Immature natural killer cell (primary cell): ENCODE results near the gene HOXD1. TPM values are rescaled to one million over a fixed set of nuclear protein-coding genes. Genes with fewer than 3 reads are reported as not detected.
A peak's percentile ranks its signal among the peaks of the same experiment; 100 is the strongest.

Experiments
- DNase-seq, 3 donors: peaks; one replicate each; pipeline ENCODE4 v3.0.0; 2022; ENCODE audit warnings: mixed read lengths in 1 of 3
- H3K27ac Mint-ChIP-seq, 6 donors: one replicate each; pipeline ENCODE4 v1.8.0; 2020; ENCODE audit warnings: mixed read lengths in 6 of 6, mild to moderate bottlenecking in 5 of 6, inconsistent platforms in 4 of 6, moderate library complexity in 3 of 6
- H3K27me3 Mint-ChIP-seq, 3 donors: one replicate each; pipeline ENCODE4 v1.8.0; 2020 to 2021; ENCODE audit warnings: low read depth in 3 of 3, mild to moderate bottlenecking in 3 of 3, mixed read lengths in 3 of 3, moderate library complexity in 3 of 3, inconsistent platforms in 1 of 3
- H3K36me3 Mint-ChIP-seq, 3 donors: one replicate each; pipeline ENCODE4 v1.8.0; 2020; ENCODE audit warnings: mixed read lengths in 3 of 3, inconsistent platforms in 2 of 3, mild to moderate bottlenecking in 2 of 3
- H3K4me1 Mint-ChIP-seq, 2 donors: one replicate each; pipeline ENCODE4 v1.8.0; 2020; ENCODE audit warnings: inconsistent platforms in 2 of 2, mild to moderate bottlenecking in 2 of 2, mixed read lengths in 2 of 2, moderate library complexity in 1 of 2
- H3K4me3 Mint-ChIP-seq, 5 donors: one replicate each; pipeline ENCODE4 v1.8.0; 2020; ENCODE audit warnings: mild to moderate bottlenecking in 5 of 5, mixed read lengths in 5 of 5, inconsistent platforms in 3 of 5, moderate library complexity in 3 of 5
- H3K9me3 Mint-ChIP-seq, 6 donors: one replicate each; pipeline ENCODE4 v1.8.0; 2020; ENCODE audit warnings: mild to moderate bottlenecking in 6 of 6, mixed read lengths in 6 of 6, inconsistent platforms in 4 of 6, moderate library complexity in 3 of 6
- polyA plus RNA-seq, 3 donors: library from polyadenylated mRNA; unstranded; fragments of 300-500 nt; fragmentation: Illumina TruSeq; gene quantifications; one replicate each; pipeline ENCODE4 v1.2.3, GENCODE V29; 2021

Gene HOXD1
- polyA plus RNA-seq, 3 donors from 2014 or later, result not detected

DNA sequence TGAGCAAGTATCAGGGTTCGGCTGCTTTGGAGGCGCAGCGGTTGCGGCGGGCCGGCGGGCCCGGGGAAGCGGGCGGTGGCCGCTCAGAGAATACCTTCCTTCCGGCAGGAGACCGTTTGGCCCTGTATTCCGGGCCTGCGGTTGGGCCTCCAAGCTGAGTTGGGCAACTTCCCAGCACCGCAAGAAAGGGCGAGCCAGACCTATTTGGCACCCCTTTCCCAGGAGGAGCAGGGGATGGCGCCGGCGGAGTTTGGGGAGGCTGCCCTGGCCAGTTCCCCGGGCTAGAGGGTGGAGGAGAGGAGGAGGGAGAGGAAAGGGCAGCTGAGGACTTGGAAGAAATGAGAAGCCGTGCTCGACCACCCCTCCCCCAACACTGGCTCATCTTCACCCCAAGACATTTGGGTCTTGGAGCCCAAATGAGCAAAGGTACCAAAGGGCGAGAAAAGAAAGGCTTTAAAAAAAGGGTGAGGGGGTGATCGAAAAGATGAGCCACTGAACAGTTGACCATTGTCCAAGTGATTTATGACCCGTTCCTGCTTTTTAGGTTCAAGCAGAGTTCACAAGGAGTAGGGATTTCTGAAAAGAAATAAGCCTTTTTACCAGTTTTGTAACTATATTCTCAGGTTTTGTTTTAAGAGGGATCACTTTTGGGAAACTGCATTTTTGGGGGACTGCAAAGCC lies 23.0 kb upstream of the HOXD1 start:
- Mint-ChIP-seq H3K27me3 (peaks cover 21 to 59% (median 53%) of the 10 kb centered on the region in 3 donors), H3K36me3 (peaks cover 0 to 10% (median 3%) of the 10 kb centered on the region in 3 donors), H3K4me3 (no peak overlapping the region), H3K9me3 (peaks cover 0 to 25% (median 4%) of the 10 kb centered on the region in 6 donors), H3K4me1 (peaks cover 2 to 8% of the 10 kb centered on the region in 2 donors), H3K27ac (no peak overlapping the region)
- no peak for DNase-seq

DNA sequence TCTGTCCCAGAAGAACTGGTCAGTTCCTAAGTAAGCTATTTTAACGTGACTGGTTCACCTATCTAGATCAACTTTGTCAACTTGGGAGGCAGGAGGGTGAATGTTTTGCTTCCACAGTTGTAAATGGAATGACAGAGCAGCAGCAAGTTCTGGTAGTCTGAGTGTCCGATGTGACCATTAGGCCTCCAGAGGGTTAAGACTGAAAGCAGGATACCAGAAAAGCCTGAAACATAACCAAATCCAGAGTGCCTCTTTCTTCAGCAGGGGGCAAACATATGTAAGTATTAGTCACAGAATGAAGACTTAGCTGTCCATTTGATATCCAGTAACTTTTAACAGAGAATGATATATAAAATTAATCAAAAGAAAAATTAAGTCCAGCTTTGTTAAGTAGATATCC lies 22.2 kb upstream of the HOXD1 start:
- Mint-ChIP-seq H3K4me1 (peaks cover 2 to 8% of the 10 kb centered on the region in 2 donors), H3K4me3 (no peak overlapping the region), H3K27me3 (peaks cover 20 to 56% (median 49%) of the 10 kb centered on the region in 3 donors), H3K9me3 (peaks cover 0 to 25% (median 4%) of the 10 kb centered on the region in 6 donors), H3K27ac (no peak overlapping the region), H3K36me3 (peaks cover 0 to 10% (median 3%) of the 10 kb centered on the region in 3 donors)
- no peak for DNase-seq

- H3K9me3 Mint-ChIP-seq, result peaks cover 0 to 25% (median 4%) of the 10 kb centered on the region in 6 donors
- H3K27ac Mint-ChIP-seq, result no peak overlapping the region
- peaks cover 0 to 10% (median 3%) of the 10 kb centered on the region in 3 donors for H3K36me3 Mint-ChIP-seq
- peaks cover 20 to 51% (median 43%) of the 10 kb centered on the region in 3 donors for H3K27me3 Mint-ChIP-seq
- peaks cover 2 to 8% of the 10 kb centered on the region in 2 donors for H3K4me1 Mint-ChIP-seq
- H3K4me3 Mint-ChIP-seq, result no peak overlapping the region
- no peak for DNase-seq
Measured at GRCh38 chr2:176167398-176167797, 21.1 kb upstream of the HOXD1 start.

- Mint-ChIP-seq H3K4me3 (no peak overlapping the region), H3K4me1 (peaks cover 2 to 4% of the 10 kb centered on the region in 2 donors), H3K27ac (no peak overlapping the region), H3K36me3 (peaks cover 0 to 3% (median 2%) of the 10 kb centered on the region in 3 donors), H3K27me3 (peaks cover 20 to 56% (median 46%) of the 10 kb centered on the region in 3 donors), H3K9me3 (peaks cover 0 to 20% (median 2%) of the 10 kb centered on the region in 6 donors)
- no peak for DNase-seq
Measured at GRCh38 chr2:176169181-176169580, 19.3 kb upstream of the HOXD1 start.

DNA sequence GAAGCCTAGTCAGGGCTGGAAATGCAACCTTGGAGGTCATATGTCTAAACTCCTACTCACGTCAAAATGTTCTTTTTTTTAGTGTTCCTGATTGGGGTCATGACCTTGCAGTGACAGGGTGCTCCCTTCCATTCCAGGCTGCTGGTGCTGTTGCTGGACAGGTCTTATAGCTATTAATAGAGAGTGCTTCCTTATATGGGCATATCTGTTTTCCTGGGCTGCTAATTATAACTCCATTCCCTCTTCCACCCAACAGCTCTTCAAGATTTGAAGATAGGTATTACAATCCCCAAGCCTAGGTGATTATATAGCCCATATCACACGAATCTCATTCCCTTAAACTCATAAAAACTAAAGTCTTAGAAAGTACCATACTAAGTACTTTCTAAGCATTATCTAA lies 18.8 kb upstream of the HOXD1 start:
- peaks cover 0 to 3% (median 0%) of the 10 kb centered on the region in 3 donors for H3K36me3 Mint-ChIP-seq
- no peaks in the 10 kb centered on the region for H3K4me1 Mint-ChIP-seq
- H3K9me3 Mint-ChIP-seq, result peaks cover 0 to 16% (median 0%) of the 10 kb centered on the region in 6 donors
- H3K27me3 Mint-ChIP-seq, result peaks cover 19 to 55% (median 42%) of the 10 kb centered on the region in 3 donors
- no peak overlapping the region for H3K4me3 Mint-ChIP-seq
- no peak overlapping the region for H3K27ac Mint-ChIP-seq
- DNase-seq, result no peak

DNA sequence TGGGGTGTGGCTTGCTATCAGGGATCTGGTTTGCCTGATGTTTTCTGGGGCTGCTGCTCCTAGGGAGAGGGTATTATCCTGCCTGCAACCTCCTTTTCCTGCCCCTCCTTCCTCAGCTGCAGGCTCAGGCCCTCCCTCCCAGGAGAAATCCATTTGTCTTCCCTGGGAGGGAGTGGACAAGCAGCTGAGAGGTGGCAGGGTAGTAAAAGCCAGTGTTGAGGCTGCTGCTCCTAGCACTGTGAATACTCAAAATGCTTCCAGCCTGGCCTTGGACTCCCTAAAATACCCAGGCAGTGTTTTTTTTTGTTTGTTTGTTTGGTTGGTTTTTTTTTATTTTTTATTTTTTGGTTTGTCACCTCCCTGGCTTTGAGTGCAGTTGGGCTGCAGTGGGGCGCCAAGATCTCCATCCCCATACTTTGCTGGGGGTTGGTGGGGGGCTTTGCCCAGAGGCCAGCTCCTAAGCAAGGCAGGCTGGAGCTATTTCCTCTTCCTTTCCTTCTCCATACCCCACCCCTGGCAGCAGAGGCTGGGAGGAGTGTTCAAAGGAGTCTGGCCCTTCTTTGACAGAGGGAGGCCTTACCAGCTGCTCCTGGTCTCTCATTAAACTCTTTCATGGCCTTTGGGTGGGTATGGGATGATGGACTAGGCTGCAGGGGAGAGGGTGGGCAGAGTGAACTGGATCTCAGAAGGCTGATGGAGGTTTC lies 17.7 kb upstream of the HOXD1 start:
- H3K27ac Mint-ChIP-seq, result no peak overlapping the region
- peaks cover 23 to 55% (median 38%) of the 10 kb centered on the region in 3 donors for H3K27me3 Mint-ChIP-seq
- peaks cover 0 to 16% (median under 1%) of the 10 kb centered on the region in 6 donors for H3K9me3 Mint-ChIP-seq
- peaks cover 0 to 3% (median 0%) of the 10 kb centered on the region in 3 donors for H3K36me3 Mint-ChIP-seq
- H3K4me3 Mint-ChIP-seq, result no peak overlapping the region
- H3K4me1 Mint-ChIP-seq, result no peaks in the 10 kb centered on the region
- DNase-seq, result no peak

- Mint-ChIP-seq H3K27me3 (peaks cover 21 to 56% (median 36%) of the 10 kb centered on the region in 3 donors), H3K9me3 (peaks cover 0 to 16% (median under 1%) of the 10 kb centered on the region in 6 donors), H3K4me3 (no peak overlapping the region), H3K36me3 (no peaks in the 10 kb centered on the region), H3K27ac (no peak overlapping the region), H3K4me1 (no peaks in the 10 kb centered on the region)
- DNase-seq, result no peak
Measured at GRCh38 chr2:176171351-176172006, 17.0 kb upstream of the HOXD1 start.

- Mint-ChIP-seq H3K27ac (no peak overlapping the region), H3K27me3 (peaks cover 23 to 53% (median 31%) of the 10 kb centered on the region in 3 donors), H3K4me1 (peaks cover 1 to 2% of the 10 kb centered on the region in 2 donors), H3K4me3 (peak overlapping the region in 1 of 5 donors; percentile 2), H3K9me3 (peaks cover 0 to 10% (median under 1%) of the 10 kb centered on the region in 6 donors), H3K36me3 (no peaks in the 10 kb centered on the region)
- no peak for DNase-seq
Measured at GRCh38 chr2:176172007-176172894, 16.2 kb upstream of the HOXD1 start.

DNA sequence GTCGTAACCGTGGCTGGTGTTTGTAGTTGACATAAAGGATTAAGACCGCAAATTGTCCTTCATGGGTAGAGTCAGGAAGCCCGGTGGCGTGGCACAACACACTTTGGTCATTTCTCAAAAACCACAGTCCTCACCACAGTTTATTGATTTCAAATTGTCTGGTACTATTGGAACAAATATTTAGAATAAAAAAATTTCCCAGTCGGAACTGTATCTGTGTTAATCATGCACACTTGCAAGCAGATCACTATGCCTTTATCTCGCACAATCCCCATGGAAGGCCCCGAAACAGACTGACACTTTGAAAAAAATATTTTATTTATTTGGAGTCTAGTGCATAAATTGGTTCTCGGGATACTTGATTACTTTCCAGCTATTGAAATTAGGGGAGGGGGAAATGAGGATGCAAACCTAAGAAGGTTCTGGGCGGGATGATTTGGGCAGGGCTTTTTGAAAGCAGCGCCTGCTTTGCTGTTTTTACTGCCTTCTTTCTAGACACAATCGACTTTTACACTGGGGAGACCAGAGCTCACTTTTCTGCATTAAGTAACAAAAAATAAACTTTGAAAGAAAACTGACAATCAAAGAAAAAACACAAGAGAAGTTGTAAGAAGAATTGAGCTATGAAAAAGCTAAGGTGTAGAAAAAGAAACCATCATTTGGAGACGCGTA lies 15.4 kb upstream of the HOXD1 start:
- H3K36me3 Mint-ChIP-seq, result no peaks in the 10 kb centered on the region
- no peak for DNase-seq
- no peak overlapping the region for H3K27ac Mint-ChIP-seq
- H3K4me3 Mint-ChIP-seq, result peak overlapping the region in 1 of 5 donors; percentile 2
- H3K9me3 Mint-ChIP-seq, result peaks cover 0 to 9% (median under 1%) of the 10 kb centered on the region in 6 donors
- peaks cover 24 to 49% (median 29%) of the 10 kb centered on the region in 3 donors for H3K27me3 Mint-ChIP-seq
- H3K4me1 Mint-ChIP-seq, result peaks cover 3 to 4% of the 10 kb centered on the region in 2 donors

- H3K4me1 Mint-ChIP-seq, result peaks cover 3 to 4% of the 10 kb centered on the region in 2 donors
- no peak overlapping the region for H3K27ac Mint-ChIP-seq
- no peaks in the 10 kb centered on the region for H3K36me3 Mint-ChIP-seq
- H3K27me3 Mint-ChIP-seq, result peaks cover 24 to 49% (median 34%) of the 10 kb centered on the region in 3 donors
- peaks cover 0 to 9% (median under 1%) of the 10 kb centered on the region in 6 donors for H3K9me3 Mint-ChIP-seq
- no peak overlapping the region for H3K4me3 Mint-ChIP-seq
- no peak for DNase-seq
Measured at GRCh38 chr2:176173567-176174381, 14.7 kb upstream of the HOXD1 start.

- no peak for DNase-seq
- Mint-ChIP-seq H3K36me3 (no peaks in the 10 kb centered on the region), H3K4me1 (peaks cover 3 to 4% of the 10 kb centered on the region in 2 donors), H3K27ac (no peak overlapping the region), H3K4me3 (no peak overlapping the region), H3K9me3 (peaks cover 0 to 9% (median under 1%) of the 10 kb centered on the region in 6 donors), H3K27me3 (peaks cover 24 to 49% (median 38%) of the 10 kb centered on the region in 3 donors)
Measured at GRCh38 chr2:176174382-176174823, 14.1 kb upstream of the HOXD1 start.
